ENCODE results near the gene ALPI.

The ALPI gene

DNA sequence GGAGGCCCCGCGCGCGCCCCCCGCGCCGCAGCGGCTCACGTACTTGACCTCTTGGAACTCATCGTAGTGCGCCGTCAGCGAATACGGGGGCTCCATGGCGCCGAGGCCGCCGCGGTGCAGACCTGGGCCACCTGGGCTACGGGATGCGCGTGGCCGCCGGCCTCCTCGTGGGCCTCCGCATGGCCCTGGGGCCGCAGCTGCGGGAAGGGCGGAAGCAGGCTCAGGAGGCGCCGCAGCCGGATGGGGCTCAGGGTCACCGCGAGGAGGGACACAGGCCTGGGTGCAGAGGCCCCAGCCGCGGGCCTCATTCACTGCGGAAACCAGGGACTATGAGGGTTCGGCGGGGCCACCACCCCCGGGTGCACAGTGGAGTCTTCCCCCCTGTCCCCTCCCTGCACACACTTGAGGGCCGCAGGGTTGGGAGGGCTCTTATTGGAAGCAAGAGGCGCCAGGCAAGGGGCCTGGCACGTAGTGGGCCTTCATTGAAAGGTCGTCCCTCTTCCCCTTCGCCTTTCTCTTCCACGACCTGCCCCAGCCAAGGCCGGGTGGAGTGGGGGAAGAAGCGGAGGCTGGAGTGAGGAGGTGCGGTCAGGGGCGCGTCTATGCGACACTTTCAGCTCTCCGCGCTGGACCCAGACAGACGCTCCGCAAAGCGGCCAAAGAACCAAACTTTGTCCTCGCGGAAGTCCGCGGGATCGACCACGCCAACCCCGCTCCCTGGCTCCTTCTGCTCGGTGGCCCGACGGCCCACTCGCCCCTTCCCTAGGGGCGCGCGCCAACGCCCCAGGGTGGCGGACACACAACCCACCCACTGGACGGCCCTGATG is 30.8 kb downstream of the ALPI start:
- no peak for DNase-seq

DNA sequence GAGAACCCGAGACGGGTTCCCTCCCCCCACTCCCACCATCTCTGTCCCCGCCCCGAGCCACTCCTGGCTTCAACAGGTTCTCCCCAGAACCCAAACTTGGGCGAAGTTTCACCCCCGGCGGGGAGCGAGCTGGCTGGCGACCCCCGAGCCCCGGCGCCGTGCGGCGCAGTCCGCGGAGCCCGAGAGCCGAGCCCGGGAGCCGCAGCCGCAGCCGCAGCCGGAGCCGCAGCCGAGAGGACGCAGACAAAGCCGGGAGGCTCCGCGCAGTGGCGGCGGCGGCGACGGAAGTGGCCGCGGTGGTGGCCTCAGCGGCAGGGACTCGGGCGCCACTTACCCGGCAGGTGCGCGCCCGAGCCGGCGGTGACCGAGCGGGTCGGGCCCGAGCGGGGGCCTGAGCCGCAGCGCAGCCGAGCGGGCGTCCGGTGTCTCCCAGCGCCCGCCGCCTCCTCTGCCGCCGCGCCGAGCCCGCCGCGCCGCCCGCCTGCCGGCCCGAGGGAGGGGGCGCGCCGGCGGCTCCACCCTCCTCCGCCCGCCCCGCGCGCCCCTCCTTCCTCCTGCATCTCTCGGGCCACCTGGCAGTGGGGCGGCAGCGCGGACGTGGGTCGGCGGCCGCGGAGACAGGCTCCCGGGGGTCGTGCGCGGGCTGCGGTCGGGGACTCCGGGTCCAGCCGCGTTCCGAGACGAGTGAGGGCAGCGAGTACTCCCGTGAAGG is 31.6 kb downstream of the ALPI start, which contains the start of gene ECEL1:
Gene ECEL1 (minus strand): TSS at position 450 of the 712 bp plus-strand sequence. CDS start 1,181 bp downstream, outside the sequence.
- peak; percentile 11 for DNase-seq

GRCh38 chr2:232488097-232488711 is 32.3 kb downstream of the ALPI start:
- DNase-seq, result no peak

DNA sequence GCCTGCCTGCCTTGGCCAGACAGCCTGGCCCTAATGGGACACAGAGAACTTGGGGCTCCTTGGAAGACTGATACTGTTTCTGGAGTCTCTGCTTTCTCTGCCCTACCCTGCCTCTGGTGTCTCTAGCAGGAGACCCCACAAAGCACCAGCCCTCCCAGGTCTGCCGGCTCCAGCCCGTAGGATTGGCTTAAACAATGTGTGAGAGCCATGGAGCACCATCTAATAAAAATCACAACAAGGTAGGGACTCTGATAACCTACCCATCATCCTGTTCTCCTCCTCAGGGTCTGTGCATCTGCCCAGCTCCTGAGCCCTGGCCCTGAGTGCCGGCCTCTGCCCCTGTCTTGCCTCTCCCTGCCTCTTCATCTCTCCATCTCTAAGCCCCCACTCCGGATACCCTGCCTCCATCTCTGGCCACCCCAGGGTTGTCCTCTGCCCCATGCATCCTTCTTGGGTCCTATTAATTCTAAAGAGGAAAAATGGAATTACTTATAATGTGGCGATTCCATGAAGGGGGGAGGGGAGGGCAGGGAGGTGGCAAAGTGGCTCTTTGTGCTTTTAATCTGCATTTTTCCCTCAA is 32.9 kb downstream of the ALPI start:
- no peak for DNase-seq

DNA sequence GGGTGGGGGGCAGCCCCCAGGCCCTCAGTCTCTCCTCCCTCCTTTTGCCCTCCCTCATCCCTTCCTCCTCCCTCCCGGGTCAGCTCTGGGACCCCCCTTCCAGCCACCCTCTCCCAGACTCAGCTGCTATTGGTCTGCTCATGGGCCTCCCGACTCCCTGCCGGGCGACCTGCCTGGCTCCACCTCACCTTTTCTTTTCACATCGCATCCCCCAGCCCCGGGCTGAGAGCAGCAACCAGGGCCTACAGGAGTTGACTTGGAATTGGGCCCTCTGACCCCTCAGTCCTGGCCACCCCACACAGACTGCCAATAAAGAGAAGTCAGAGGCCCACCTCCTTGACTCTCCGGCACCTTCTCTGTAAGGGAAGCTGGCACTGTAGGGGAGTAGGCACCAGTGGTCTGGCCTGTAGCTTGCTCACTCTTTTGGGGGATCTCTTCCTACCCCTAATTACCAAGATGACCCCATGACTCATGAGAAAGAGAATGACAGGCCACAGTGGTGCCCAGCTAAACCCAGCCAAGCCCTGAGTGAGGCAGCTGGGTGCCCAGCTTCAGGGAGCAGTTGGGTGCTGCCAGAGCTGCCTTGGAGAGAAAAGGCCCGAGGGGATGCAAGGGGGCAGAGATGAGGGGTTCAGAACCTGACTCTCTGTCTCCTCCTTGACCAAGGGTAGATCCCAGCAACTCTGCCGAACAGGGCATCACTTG is 33.7 kb downstream of the ALPI start:
- DNase-seq, result no peak

- DNase-seq, result no peak
Observed at GRCh38 chr2:232490221-232491138, 34.5 kb downstream of the ALPI start.

GRCh38 chr2:232491139-232491780 is 35.3 kb downstream of the ALPI start:
- peak; percentile 22 for DNase-seq

- peak; percentile 40 for DNase-seq
Observed at GRCh38 chr2:232492236-232492848, 36.4 kb downstream of the ALPI start.

- no peak for DNase-seq
Observed at GRCh38 chr2:232492963-232493700, 37.2 kb downstream of the ALPI start.

DNA sequence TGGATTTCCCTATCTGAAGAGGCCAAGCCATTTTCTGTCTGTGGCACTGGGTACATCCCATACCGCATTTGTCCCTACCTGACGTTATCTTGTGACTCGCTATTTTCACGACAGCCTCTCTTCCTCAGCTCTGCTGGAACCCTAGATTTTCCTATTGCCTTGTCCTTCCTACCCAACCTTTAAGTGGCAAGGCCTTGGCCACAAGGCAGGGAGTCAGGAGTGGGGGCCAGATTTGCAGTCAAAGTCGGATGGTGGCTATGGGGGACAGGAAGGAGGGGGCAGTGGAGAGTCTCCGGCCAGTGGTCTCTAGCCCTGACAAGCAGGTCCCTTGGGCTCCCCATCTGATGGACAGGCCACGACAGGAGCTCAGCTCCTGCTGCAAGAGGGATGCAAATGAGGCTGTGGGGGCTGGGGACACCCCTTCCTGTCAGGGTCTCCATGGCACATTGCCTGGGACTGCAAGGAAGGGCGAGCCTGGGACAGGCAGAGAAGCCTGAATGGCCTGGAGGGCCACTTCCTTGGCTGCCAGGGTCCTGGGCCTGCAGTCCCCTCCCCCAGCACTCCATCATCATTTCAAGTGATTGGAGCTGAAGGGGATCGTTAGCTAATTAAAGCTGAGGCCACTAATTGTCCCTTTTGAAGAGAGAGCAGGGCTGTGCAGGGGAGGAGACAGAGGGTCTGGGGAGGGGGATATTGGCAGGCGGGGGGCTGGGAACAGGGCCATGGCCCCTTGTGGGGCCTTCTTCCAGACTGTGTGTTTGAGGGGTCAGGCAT is 37.9 kb downstream of the ALPI start:
- no peak for DNase-seq

GRCh38 chr2:232494542-232494941 is 38.6 kb downstream of the ALPI start:
- DNase-seq, result no peak

DNA sequence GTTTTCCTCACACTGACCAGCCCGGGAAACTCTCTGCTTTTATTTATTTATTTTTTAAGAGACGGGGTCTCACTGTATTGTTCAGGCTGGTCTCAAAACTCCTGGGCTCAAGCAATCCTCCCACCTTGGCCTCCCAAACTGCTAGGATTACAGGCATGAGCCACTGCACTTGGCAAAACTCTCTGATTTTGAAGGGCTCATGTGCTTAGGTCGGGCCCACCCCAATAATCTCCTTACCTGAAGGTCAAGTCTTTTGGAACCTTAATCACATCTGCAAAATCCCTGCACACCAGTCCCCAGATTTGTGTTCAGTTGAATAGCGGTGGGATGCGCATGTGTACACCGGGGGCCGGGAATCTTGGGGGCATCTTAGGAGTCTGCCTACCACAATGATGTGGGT is 39.3 kb downstream of the ALPI start:
- DNase-seq, result no peak

GRCh38 chr2:232496501-232497270 is 40.7 kb downstream of the ALPI start:
- DNase-seq, result no peak

- no peak for DNase-seq
Observed at GRCh38 chr2:232497348-232497747, 41.4 kb downstream of the ALPI start.

GRCh38 chr2:232498452-232498851 is 42.5 kb downstream of the ALPI start:
- no peak for DNase-seq

DNA sequence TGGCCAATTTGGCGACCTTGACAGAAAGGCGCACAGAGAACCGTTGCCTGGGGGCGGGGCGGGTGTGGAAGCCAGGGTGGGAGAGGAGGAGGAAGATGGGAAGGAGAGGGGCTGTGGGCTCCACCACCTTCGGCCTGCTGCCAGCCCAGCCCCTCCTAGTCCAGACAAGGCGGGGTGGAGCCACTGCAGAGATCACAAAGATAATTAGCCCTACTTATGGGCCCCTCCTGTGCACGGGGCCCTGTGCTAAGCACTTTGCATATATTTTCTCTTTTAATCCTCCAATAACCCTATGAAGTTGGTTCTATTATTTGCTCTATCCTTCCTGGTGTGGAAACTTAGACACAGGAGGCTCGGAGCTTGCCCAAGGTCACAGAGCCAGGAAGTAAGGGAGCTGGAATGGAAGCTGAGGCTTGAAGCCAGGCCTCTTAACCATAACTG is 45.4 kb downstream of the ALPI start:
- no peak for DNase-seq

DNA sequence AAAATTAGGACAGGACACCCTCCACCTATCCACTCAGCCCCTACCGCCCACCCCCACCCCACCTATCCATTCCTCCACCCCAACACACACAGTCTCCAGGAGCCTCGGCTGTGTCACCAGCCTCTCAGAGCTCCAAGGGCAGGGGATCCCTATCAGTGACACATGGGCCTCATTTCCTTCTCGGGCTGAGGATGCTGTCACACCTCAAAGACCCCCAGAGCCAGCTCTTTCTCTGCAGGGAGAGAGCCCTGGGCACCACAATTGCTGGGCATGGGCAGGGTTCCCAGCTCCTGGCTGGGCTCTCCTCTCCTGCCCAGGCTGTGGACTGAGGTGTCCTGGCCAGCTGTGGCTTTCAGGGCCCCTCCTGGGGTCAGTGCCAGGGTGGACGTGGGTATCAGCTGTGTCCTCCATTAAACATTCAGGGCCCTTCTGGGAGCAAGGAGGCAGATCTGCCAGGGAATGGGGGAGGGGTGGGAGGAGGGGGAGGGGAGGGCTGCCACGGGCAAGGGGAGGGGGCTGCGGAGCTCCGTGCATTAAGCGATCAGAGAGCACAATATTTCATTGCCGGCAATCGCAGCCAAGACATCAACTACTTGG is 45.9 kb downstream of the ALPI start:
- DNase-seq, result no peak

DNA sequence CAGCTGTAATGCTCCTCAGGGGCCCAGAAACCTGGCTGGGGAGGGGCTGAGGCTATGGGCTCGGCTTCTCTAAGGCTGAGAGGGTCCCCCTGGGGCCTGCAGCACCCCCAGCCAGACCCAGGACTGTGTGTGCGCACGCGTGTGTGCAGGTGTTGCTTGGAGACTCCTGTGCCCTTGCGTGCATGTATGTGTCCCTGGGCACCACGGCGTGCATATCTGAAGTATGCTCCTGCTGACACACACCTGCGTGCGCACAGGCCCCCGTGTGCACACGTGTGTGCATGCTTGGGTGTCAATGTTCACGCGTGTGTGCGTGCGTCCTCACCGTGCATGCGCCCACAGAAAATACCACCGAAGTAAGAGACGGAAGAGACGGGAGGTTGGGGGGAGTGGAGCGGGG is 46.6 kb downstream of the ALPI start:
- peak; percentile 32 for DNase-seq
